Fibroblast of villous mesenchyme (primary cell): ENCODE results near the gene PRRT1. TPM values are rescaled to one million over a fixed set of nuclear protein-coding genes. Genes with fewer than 3 reads are reported as not detected.

Experiments
- DNase-seq: peaks from one replicate; pipeline ENCODE4 v3.0.0-alpha.2; 2010; ENCODE audit warnings: low read depth
- H3K4me3 ChIP-seq: 2 replicates; pipeline ENCODE4 v1.5.1; 2011; ENCODE audit warnings: low read depth, mild to moderate bottlenecking, low read length
- total RNA-seq: library from RNA; depleted of rRNA; stranded (reverse); fragments of >200 nt; gene quantifications from 2 replicates; pipeline ENCODE4 v1.2.3, GENCODE V29; 2012
- TF ChIP-seq, protein P1 (sequence below): IDR thresholded peaks from 2 replicates; pipeline ENCODE4 v1.5.1; 2012; ENCODE audit warnings: low read depth, mild to moderate bottlenecking, low read length; ENCODE audit not compliant: insufficient read depth

PRRT1 gene
- total RNA-seq, 1 donor: under 0.01 TPM

- TF ChIP-seq, protein P1, sequence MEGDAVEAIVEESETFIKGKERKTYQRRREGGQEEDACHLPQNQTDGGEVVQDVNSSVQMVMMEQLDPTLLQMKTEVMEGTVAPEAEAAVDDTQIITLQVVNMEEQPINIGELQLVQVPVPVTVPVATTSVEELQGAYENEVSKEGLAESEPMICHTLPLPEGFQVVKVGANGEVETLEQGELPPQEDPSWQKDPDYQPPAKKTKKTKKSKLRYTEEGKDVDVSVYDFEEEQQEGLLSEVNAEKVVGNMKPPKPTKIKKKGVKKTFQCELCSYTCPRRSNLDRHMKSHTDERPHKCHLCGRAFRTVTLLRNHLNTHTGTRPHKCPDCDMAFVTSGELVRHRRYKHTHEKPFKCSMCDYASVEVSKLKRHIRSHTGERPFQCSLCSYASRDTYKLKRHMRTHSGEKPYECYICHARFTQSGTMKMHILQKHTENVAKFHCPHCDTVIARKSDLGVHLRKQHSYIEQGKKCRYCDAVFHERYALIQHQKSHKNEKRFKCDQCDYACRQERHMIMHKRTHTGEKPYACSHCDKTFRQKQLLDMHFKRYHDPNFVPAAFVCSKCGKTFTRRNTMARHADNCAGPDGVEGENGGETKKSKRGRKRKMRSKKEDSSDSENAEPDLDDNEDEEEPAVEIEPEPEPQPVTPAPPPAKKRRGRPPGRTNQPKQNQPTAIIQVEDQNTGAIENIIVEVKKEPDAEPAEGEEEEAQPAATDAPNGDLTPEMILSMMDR: no peak
- DNase-seq: peak; percentile 100
- peak within 1 kb of the TSS; percentile 100 for H3K4me3 ChIP-seq
Observed at GRCh38 chr6:32127717-32128592, 23.8 kb downstream of the PRRT1 start, which contains the start of gene ATF6B. TSS of gene ATF6B (minus strand) at chr6:32128246. CDS start at chr6:32128207, 39 bp downstream.

GRCh38 chr6:32127409-32127716 is 24.4 kb downstream of the PRRT1 start:
- H3K4me3 ChIP-seq: peak overlapping the region; percentile 100
- TF ChIP-seq, protein P1: no peak
- DNase-seq: no peak

DNA sequence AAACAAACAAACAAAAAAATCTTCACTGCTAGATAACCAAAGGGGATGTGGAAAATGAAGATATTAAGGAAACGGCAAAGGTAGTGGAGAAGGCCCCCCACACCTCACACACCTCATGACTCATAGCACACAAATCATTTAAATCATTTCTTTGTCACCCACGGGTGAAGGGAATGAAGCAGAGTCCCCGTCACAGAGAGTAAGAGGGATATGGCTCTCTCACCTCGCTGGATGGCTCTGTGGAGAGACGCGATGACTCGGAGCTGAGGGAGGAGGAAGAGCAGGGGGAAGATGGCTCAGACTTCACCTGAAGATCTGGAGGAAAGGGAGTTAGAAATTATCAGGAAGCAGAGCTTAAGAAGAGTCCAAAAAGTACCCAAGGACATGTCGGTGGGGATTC is 24.9 kb downstream of the PRRT1 start:
- TF ChIP-seq, protein P1: no peak
- DNase-seq: no peak
- peak overlapping the region; percentile 100 for H3K4me3 ChIP-seq

DNA sequence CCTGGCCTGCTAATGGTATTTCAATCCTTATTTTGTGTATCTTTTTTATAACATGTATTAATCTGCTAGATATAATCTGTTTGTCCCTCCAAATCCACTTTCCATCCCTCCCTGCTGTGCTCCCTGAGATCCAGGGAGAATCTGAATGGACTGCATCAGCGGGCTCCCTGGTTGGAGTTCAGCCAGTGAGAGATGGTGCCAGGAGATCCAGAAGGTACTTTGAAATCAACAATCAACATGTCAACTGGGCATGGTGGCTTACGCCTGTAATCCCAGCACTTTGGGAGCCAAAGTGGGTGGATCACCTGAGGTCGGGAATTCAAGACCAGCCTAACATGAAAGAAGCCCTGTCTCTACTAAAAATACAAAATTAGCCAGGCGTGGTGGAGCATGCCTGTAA is 28.1 kb downstream of the PRRT1 start:
- TF ChIP-seq, protein P1: no peak
- H3K4me3 ChIP-seq: no peak overlapping the region
- DNase-seq: no peak

- no peak overlapping the region for H3K4me3 ChIP-seq
- TF ChIP-seq, protein P1: no peak
- DNase-seq: no peak
Observed at GRCh38 chr6:32120573-32121059, 31.1 kb downstream of the PRRT1 start.

- peak; percentile 88 for DNase-seq
- TF ChIP-seq, protein P1: peak; percentile 97
- no peak overlapping the region for H3K4me3 ChIP-seq
Observed at GRCh38 chr6:32118782-32119628, 32.7 kb downstream of the PRRT1 start.
